ENCODE results near the gene PRKX.
"Not testable (repeated sequence)": the region's sequence is repeated elsewhere in the genome, so short reads cannot be mapped to it uniquely, and the experiment has no call there.

Gene PRKX

GRCh38 chrX:3563451-3563850, 150.0 kb downstream of the PRKX start:
- Histone ChIP-seq H3K4me2 (ENCODE audit: low read length) (no peak overlapping the region), H2AFZ (no peak overlapping the region), H3K27me3 (ENCODE audit: control insufficient read depth, insufficient read depth, low read length) (no peaks in the 10 kb centered on the region), H3K9ac (no peak overlapping the region), H3K4me1 (no peaks in the 10 kb centered on the region), H3K79me2 (no peaks in the 10 kb centered on the region), H3K36me3 (ENCODE audit: control insufficient read depth, insufficient read depth, low read length) (no peaks in the 10 kb centered on the region), H3K4me3 (ENCODE audit: low read depth, low read length) (no peak overlapping the region), H3K27ac (no peak overlapping the region), H3K9me3 (ENCODE audit: control insufficient read depth, low read length) (no peaks in the 10 kb centered on the region)
- TF ChIP-seq CTCF (IDR thresholded peaks at IDR 0.05), result no peak

GRCh38 chrX:3560010-3560409, 153.4 kb downstream of the PRKX start:
- not testable (repeated sequence) for H3K27ac ChIP-seq

More at GRCh38 chrX:3560010-3560409, 153.4 kb downstream of the PRKX start:
- H3K9ac ChIP-seq; H3K4me3 ChIP-seq (ENCODE audit: low read depth, low read length); H2AFZ ChIP-seq; H3K27me3 ChIP-seq (ENCODE audit: control insufficient read depth, insufficient read depth, low read length); H3K9me3 ChIP-seq (ENCODE audit: control insufficient read depth, low read length); H3K79me2 ChIP-seq; H3K4me1 ChIP-seq; H3K36me3 ChIP-seq (ENCODE audit: control insufficient read depth, insufficient read depth, low read length); H3K4me2 ChIP-seq (ENCODE audit: low read length): not testable (repeated sequence)
